Measurements from ENCODE around the gene KIF2C.

DNA sequence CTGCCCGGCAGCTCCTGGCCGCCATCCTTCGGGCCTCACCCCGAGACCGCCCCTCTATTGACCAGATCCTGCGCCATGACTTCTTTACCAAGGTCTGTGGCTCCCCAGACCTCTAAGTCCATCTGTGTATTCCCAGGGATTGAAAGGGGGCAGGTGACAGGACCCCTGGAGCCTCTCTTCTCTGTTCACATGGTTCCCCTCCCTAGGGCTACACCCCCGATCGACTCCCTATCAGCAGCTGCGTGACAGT lies 63.4 kb downstream of the KIF2C start:
- TF ChIP-seq, protein P1, sequence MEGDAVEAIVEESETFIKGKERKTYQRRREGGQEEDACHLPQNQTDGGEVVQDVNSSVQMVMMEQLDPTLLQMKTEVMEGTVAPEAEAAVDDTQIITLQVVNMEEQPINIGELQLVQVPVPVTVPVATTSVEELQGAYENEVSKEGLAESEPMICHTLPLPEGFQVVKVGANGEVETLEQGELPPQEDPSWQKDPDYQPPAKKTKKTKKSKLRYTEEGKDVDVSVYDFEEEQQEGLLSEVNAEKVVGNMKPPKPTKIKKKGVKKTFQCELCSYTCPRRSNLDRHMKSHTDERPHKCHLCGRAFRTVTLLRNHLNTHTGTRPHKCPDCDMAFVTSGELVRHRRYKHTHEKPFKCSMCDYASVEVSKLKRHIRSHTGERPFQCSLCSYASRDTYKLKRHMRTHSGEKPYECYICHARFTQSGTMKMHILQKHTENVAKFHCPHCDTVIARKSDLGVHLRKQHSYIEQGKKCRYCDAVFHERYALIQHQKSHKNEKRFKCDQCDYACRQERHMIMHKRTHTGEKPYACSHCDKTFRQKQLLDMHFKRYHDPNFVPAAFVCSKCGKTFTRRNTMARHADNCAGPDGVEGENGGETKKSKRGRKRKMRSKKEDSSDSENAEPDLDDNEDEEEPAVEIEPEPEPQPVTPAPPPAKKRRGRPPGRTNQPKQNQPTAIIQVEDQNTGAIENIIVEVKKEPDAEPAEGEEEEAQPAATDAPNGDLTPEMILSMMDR (conservative IDR thresholded peaks at IDR 0.05; ENCODE audit: low read depth, low read length) = no peak
- TF ChIP-seq EZH2 (IDR thresholded peaks at IDR 0.05; ENCODE audit: low read length, unreplicated experiment) (no peak), EZH2phosphoT487 (IDR thresholded peaks at IDR 0.05; ENCODE audit: borderline replicate concordance, low read length) (no peak)
